ENCODE data around the gene CLNS1A. TPM values are rescaled to one million over a fixed set of nuclear protein-coding genes. Genes with fewer than 3 reads are reported as not detected.

The CLNS1A gene
- total RNA-seq, 1 donor from 2014 or later, result 167 TPM

GRCh38 chr11:77668760-77669159, 31.2 kb upstream of the CLNS1A start:
- Mint-ChIP-seq H3K9me3 (no peaks in the 10 kb centered on the region), H3K27me3 (ENCODE audit: low read depth) (no peaks in the 10 kb centered on the region), H3K27ac (ENCODE audit: unreplicated experiment) (no peak overlapping the region), H3K4me3 (no peak overlapping the region), H3K4me1 (no peaks in the 10 kb centered on the region), H3K36me3 (ENCODE audit: low read depth) (peaks cover 17% of the 10 kb centered on the region)
- TF ChIP-seq CTCF (conservative IDR thresholded peaks at IDR 0.05), result no peak
- DNase-seq (ENCODE audit: low read depth, low spot score), result no peak

GRCh38 chr11:77665240-77665965, 27.8 kb upstream of the CLNS1A start:
- no peaks in the 10 kb centered on the region for H3K4me1 Mint-ChIP-seq
- H3K9me3 Mint-ChIP-seq, result no peaks in the 10 kb centered on the region
- no peak for DNase-seq (ENCODE audit: low read depth, low spot score)
- peaks cover 13% of the 10 kb centered on the region for H3K36me3 Mint-ChIP-seq (ENCODE audit: low read depth)
- TF ChIP-seq CTCF (conservative IDR thresholded peaks at IDR 0.05), result no peak
- H3K4me3 Mint-ChIP-seq, result no peak overlapping the region
- H3K27me3 Mint-ChIP-seq (ENCODE audit: low read depth), result no peaks in the 10 kb centered on the region
- no peak overlapping the region for H3K27ac Mint-ChIP-seq (ENCODE audit: unreplicated experiment)

GRCh38 chr11:77661670-77662069, 24.1 kb upstream of the CLNS1A start:
- Mint-ChIP-seq H3K4me1 (no peaks in the 10 kb centered on the region), H3K4me3 (no peak overlapping the region), H3K27ac (ENCODE audit: unreplicated experiment) (no peak overlapping the region), H3K9me3 (no peaks in the 10 kb centered on the region), H3K27me3 (ENCODE audit: low read depth) (no peaks in the 10 kb centered on the region), H3K36me3 (ENCODE audit: low read depth) (no peaks in the 10 kb centered on the region)
- DNase-seq (ENCODE audit: low read depth, low spot score), result no peak
- TF ChIP-seq CTCF (conservative IDR thresholded peaks at IDR 0.05), result no peak

GRCh38 chr11:77660947-77661346, 23.4 kb upstream of the CLNS1A start:
- TF ChIP-seq CTCF (conservative IDR thresholded peaks at IDR 0.05), result no peak
- no peak overlapping the region for H3K27ac Mint-ChIP-seq (ENCODE audit: unreplicated experiment)

GRCh38 chr11:77658213-77659013, 20.8 kb upstream of the CLNS1A start:
- DNase-seq (ENCODE audit: low read depth, low spot score), result no peak
- Mint-ChIP-seq H3K4me1 (no peaks in the 10 kb centered on the region), H3K9me3 (peaks cover 2% of the 10 kb centered on the region), H3K27ac (ENCODE audit: unreplicated experiment) (no peak overlapping the region), H3K27me3 (ENCODE audit: low read depth) (no peaks in the 10 kb centered on the region), H3K4me3 (no peak overlapping the region), H3K36me3 (ENCODE audit: low read depth) (no peaks in the 10 kb centered on the region)
- no peak for TF ChIP-seq CTCF (conservative IDR thresholded peaks at IDR 0.05)

More at GRCh38 chr11:77660947-77661346, 23.4 kb upstream of the CLNS1A start:
- Mint-ChIP-seq H3K27me3 (ENCODE audit: low read depth) (no peaks in the 10 kb centered on the region), H3K4me1 (no peaks in the 10 kb centered on the region), H3K4me3 (no peak overlapping the region), H3K36me3 (ENCODE audit: low read depth) (no peaks in the 10 kb centered on the region), H3K9me3 (peaks cover 2% of the 10 kb centered on the region)
- DNase-seq (ENCODE audit: low read depth, low spot score), result no peak

Data from neural crest cell (in vitro differentiated cells).